Measurements from ENCODE around the gene ACAD11.

DNA sequence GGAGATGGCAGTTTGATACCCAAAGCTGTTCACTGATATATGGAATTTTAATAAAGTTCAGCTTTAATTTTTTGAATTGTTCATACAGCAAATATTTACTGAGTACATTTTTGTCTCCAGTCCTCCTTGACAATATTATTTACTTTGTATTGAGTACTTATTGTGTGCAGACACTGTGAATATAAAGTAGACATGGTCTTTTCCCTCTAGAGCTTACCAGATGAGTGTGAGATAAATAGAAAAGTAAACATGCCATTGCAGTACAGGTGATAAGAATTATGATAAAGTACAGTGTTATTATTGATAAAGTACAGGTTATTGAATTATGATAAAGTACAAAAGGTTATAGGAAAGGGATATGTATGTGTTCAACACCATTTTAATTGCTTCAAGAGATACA lies 2.6 kb upstream of the ACAD11 start:
- TF ChIP-seq, protein P1, sequence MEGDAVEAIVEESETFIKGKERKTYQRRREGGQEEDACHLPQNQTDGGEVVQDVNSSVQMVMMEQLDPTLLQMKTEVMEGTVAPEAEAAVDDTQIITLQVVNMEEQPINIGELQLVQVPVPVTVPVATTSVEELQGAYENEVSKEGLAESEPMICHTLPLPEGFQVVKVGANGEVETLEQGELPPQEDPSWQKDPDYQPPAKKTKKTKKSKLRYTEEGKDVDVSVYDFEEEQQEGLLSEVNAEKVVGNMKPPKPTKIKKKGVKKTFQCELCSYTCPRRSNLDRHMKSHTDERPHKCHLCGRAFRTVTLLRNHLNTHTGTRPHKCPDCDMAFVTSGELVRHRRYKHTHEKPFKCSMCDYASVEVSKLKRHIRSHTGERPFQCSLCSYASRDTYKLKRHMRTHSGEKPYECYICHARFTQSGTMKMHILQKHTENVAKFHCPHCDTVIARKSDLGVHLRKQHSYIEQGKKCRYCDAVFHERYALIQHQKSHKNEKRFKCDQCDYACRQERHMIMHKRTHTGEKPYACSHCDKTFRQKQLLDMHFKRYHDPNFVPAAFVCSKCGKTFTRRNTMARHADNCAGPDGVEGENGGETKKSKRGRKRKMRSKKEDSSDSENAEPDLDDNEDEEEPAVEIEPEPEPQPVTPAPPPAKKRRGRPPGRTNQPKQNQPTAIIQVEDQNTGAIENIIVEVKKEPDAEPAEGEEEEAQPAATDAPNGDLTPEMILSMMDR (IDR thresholded peaks at IDR 0.05): no peak
- TF ChIP-seq EZH2phosphoT487 (IDR thresholded peaks at IDR 0.05) (no peak), EZH2 (IDR thresholded peaks at IDR 0.05) (no peak)
